ENCODE data around the gene NRG2.

The NRG2 gene

GRCh38 chr5:139910901-139911300 is 132.2 kb downstream of the NRG2 start:
- TF ChIP-seq, protein P1, sequence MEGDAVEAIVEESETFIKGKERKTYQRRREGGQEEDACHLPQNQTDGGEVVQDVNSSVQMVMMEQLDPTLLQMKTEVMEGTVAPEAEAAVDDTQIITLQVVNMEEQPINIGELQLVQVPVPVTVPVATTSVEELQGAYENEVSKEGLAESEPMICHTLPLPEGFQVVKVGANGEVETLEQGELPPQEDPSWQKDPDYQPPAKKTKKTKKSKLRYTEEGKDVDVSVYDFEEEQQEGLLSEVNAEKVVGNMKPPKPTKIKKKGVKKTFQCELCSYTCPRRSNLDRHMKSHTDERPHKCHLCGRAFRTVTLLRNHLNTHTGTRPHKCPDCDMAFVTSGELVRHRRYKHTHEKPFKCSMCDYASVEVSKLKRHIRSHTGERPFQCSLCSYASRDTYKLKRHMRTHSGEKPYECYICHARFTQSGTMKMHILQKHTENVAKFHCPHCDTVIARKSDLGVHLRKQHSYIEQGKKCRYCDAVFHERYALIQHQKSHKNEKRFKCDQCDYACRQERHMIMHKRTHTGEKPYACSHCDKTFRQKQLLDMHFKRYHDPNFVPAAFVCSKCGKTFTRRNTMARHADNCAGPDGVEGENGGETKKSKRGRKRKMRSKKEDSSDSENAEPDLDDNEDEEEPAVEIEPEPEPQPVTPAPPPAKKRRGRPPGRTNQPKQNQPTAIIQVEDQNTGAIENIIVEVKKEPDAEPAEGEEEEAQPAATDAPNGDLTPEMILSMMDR (conservative IDR thresholded peaks at IDR 0.05; ENCODE audit: low read depth, low read length): no peak
- no peak overlapping the region for H3K4me3 ChIP-seq (ENCODE audit: low read length)
- no peak for DNase-seq (ENCODE audit: low read depth)

GRCh38 chr5:139910036-139910435 is 133.1 kb downstream of the NRG2 start:
- TF ChIP-seq, protein P1 (conservative IDR thresholded peaks at IDR 0.05; ENCODE audit: low read depth, low read length): no peak
- no peak for DNase-seq (ENCODE audit: low read depth)
- no peak overlapping the region for H3K4me3 ChIP-seq (ENCODE audit: low read length)

- no peak overlapping the region for H3K4me3 ChIP-seq (ENCODE audit: low read length)
- TF ChIP-seq, protein P1 (conservative IDR thresholded peaks at IDR 0.05; ENCODE audit: low read depth, low read length): no peak
- no peak for DNase-seq (ENCODE audit: low read depth)
Measured at GRCh38 chr5:139908749-139909148, 134.3 kb downstream of the NRG2 start.

- no peak for DNase-seq (ENCODE audit: low read depth)
- TF ChIP-seq, protein P1 (conservative IDR thresholded peaks at IDR 0.05; ENCODE audit: low read depth, low read length): no peak
- H3K4me3 ChIP-seq (ENCODE audit: low read length): no peak overlapping the region
Measured at GRCh38 chr5:139906661-139907060, 136.4 kb downstream of the NRG2 start.

- no peak for DNase-seq (ENCODE audit: low read depth)
- peak overlapping the region; percentile 41 for H3K4me3 ChIP-seq (ENCODE audit: low read length)
Measured at GRCh38 chr5:139904816-139905661, 138.1 kb downstream of the NRG2 start.

DNA sequence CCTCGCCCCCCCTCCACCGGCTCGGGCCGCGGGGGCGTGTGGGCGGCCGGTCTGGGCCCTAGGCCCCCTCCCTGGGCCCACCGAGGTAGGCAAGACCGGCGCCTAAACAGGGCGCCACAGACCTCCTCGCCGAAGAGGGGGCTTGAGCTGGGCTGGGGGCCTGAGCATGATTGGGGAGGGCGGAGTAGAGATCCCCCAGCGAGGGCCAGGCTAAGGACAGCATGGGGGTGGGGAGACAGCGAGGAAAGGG is 138.6 kb downstream of the NRG2 start:
- DNase-seq (ENCODE audit: low read depth): no peak
- TF ChIP-seq, protein P1 (conservative IDR thresholded peaks at IDR 0.05; ENCODE audit: low read depth, low read length): no peak
- H3K4me3 ChIP-seq (ENCODE audit: low read length): peak overlapping the region; percentile 41

More at GRCh38 chr5:139904816-139905661, 138.1 kb downstream of the NRG2 start:
- TF ChIP-seq, protein P1 (conservative IDR thresholded peaks at IDR 0.05; ENCODE audit: low read depth, low read length): no peak
